OCI-LY7 (cell line): ENCODE measurements around the gene LRRC66.

ENCODE experiments used
- EZH2phosphoT487 ChIP-seq: fragments of 200-600 bp; sonication (generic); IDR thresholded peaks from 2 replicates; pipeline ENCODE4 v1.6.1; 2018; ENCODE audit warnings: low read depth, borderline replicate concordance, mild to moderate bottlenecking, mixed run types, antibody characterized with exemption, low read length, moderate library complexity, mixed read lengths
- TF ChIP-seq, protein P1 (sequence below): fragments of 200-600 bp; sonication (generic); conservative IDR thresholded peaks from 2 replicates; pipeline ENCODE4 v1.5.1; 2014; ENCODE audit warnings: mild to moderate bottlenecking, antibody characterized with exemption, low read length, moderate library complexity, mixed read lengths

DNA sequence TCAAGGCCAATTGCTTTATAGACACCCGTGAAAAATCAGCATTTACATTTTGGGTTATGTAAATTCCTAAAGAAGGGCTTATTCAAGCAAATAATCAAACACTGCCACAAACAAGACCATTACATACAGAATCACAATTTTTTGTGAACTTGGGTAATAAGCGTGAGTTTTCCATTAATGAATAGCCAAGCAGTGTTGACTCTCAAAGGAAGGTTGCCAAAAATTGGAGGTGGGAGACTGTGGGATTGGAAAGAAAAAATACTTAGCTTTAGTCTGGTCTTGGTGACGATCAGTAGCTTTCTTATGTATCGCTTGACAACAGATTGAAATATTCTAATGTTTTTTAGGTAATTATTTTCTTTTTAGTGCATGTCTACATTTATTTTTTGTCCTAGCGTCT lies 20.9 kb downstream of the LRRC66 start:
- TF ChIP-seq, protein P1, sequence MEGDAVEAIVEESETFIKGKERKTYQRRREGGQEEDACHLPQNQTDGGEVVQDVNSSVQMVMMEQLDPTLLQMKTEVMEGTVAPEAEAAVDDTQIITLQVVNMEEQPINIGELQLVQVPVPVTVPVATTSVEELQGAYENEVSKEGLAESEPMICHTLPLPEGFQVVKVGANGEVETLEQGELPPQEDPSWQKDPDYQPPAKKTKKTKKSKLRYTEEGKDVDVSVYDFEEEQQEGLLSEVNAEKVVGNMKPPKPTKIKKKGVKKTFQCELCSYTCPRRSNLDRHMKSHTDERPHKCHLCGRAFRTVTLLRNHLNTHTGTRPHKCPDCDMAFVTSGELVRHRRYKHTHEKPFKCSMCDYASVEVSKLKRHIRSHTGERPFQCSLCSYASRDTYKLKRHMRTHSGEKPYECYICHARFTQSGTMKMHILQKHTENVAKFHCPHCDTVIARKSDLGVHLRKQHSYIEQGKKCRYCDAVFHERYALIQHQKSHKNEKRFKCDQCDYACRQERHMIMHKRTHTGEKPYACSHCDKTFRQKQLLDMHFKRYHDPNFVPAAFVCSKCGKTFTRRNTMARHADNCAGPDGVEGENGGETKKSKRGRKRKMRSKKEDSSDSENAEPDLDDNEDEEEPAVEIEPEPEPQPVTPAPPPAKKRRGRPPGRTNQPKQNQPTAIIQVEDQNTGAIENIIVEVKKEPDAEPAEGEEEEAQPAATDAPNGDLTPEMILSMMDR = no peak
- TF ChIP-seq EZH2phosphoT487 = no peak
